ENCODE measurements around the gene XPR1.

DNA sequence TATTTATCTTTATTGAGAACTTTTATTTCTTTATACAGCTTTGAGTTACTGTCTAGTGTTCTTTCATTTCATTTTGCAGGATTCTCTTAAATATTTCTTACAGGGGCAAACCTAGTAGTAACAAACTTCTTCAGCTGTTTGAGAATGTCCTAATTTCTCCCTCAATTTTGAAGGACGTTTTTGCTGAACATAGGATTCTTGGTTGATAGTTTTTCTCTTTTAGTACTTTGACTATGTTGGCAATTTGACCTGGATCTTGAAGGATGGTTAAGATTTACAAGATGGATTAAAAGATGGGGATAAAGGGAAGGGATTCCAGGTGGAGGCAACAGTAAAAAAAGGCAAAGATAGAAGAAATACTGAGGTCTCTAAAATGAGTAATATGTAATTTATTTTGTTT lies 38.9 kb downstream of the XPR1 start:
- TF ChIP-seq CTCF (IDR thresholded peaks at IDR 0.05) = no peak
- TF ChIP-seq POLR2A (IDR thresholded peaks at IDR 0.05) = no peak
- no peak for TF ChIP-seq POLR2AphosphoS5 (IDR thresholded peaks at IDR 0.05)
